HepG2 (cell line): ENCODE data around the gene B4GALT5. TPM values are rescaled to one million over a fixed set of nuclear protein-coding genes. Genes with fewer than 3 reads are reported as not detected.
A peak's percentile ranks its signal among the peaks of the same experiment; 100 is the strongest.

Source experiments
- HDAC1 ChIP-seq: sonication (generic); formaldehyde crosslinking; IDR thresholded peaks from 2 replicates; pipeline ENCODE4 v1.5.1; 2020; ENCODE audit warnings: mild to moderate bottlenecking, missing genetic modification reagents
- HMG20A ChIP-seq: IDR thresholded peaks from 2 replicates; pipeline ENCODE4 v1.6.1; 2016; ENCODE audit warnings: borderline replicate concordance
- KDM6A ChIP-seq: IDR thresholded peaks from 2 replicates; pipeline ENCODE4 v1.6.1; 2016; ENCODE audit warnings: low read depth
- NFKB2 ChIP-seq: sonication (generic); formaldehyde crosslinking; IDR thresholded peaks from 2 replicates; pipeline ENCODE4 v1.4.0; 2020; ENCODE audit warnings: missing genetic modification reagents, borderline replicate concordance
- NKX3-1 ChIP-seq: sonication (generic); formaldehyde crosslinking; IDR thresholded peaks from 2 replicates; pipeline ENCODE4 v1.5.0; 2020; ENCODE audit warnings: missing genetic modification reagents
- SIX1 ChIP-seq: sonication (generic); formaldehyde crosslinking; IDR thresholded peaks from 2 replicates; pipeline ENCODE4 v1.4.0; 2020; ENCODE audit warnings: missing genetic modification reagents, borderline replicate concordance
- SP2 ChIP-seq: sonication (generic); formaldehyde crosslinking; IDR thresholded peaks from 2 replicates; pipeline ENCODE4 v1.5.1; 2020; ENCODE audit warnings: mild to moderate bottlenecking, missing genetic modification reagents
- ZNF484 ChIP-seq: sonication (generic); formaldehyde crosslinking; IDR thresholded peaks from 2 replicates; pipeline ENCODE4 v1.5.1; 2020; ENCODE audit warnings: mild to moderate bottlenecking, low read depth, missing genetic modification reagents, borderline replicate concordance
- ZNF530 ChIP-seq: sonication (generic); formaldehyde crosslinking; IDR thresholded peaks from 2 replicates; pipeline ENCODE4 v1.5.0; 2020; ENCODE audit warnings: low read depth, mild to moderate bottlenecking, missing genetic modification reagents
- ZNF766 ChIP-seq: sonication (generic); formaldehyde crosslinking; IDR thresholded peaks from 2 replicates; pipeline ENCODE4 v1.5.0; 2020; ENCODE audit warnings: missing genetic modification reagents, borderline replicate concordance
- ZNF879 ChIP-seq: sonication (generic); formaldehyde crosslinking; IDR thresholded peaks from 2 replicates; pipeline ENCODE4 v1.8.1; 2023; ENCODE audit warnings: missing genetic modification reagents
- ZSCAN25 ChIP-seq: sonication (generic); formaldehyde crosslinking; IDR thresholded peaks from 2 replicates; pipeline ENCODE4 v1.8.0; 2022; ENCODE audit warnings: mild to moderate bottlenecking, missing genetic modification reagents
- polyA plus RNA-seq, 8 experiments: library from polyadenylated mRNA; depleted of rRNA in 3 of 8; stranded (reverse) in 7 of 8; unstranded in 1 of 8; fragments of >200 nt; fragmentation: Illumina TruSeq in 4 of 8; extraction: Trizol in 4 of 8; gene quantifications; 2 replicates each; pipeline versions ENCODE4 v1.2.1 to v1.2.3, GENCODE V29; 2011 to 2016; ENCODE audit warnings: low read depth in 4 of 8, missing spikeins in 1 of 8, mixed read lengths in 1 of 8; ENCODE audit not compliant: insufficient read depth in 1 of 8
- total RNA-seq, 5 experiments: library from RNA; depleted of rRNA; stranded (reverse); fragments of >200 nt; fragmentation: Illumina TruSeq; extraction: Trizol; gene quantifications; 2 replicates each; pipeline ENCODE4 v1.2.3, GENCODE V29; 2016; ENCODE audit warnings: low read depth in 1 of 5
- TF ChIP-seq, protein P1 (sequence below): sonication (generic); formaldehyde crosslinking; IDR thresholded peaks from 2 replicates; pipeline ENCODE4 v1.5.0; 2020; ENCODE audit warnings: mild to moderate bottlenecking, missing genetic modification reagents, borderline replicate concordance
- TF ChIP-seq, protein P2 (sequence below): sonication (generic); formaldehyde crosslinking; IDR thresholded peaks from 2 replicates; pipeline ENCODE4 v1.4.0; 2020; ENCODE audit warnings: missing genetic modification reagents
- TF ChIP-seq, protein P3 (sequence below): sonication (generic); formaldehyde crosslinking; IDR thresholded peaks from 2 replicates; pipeline ENCODE4 v1.4.0; 2020; ENCODE audit warnings: missing genetic modification reagents
- TF ChIP-seq, protein P4 (sequence below): IDR thresholded peaks from 2 replicates; pipeline ENCODE4 v1.6.1; 2016; ENCODE audit warnings: low read depth, borderline replicate concordance
- TF ChIP-seq, protein P5 (sequence below): sonication (generic); formaldehyde crosslinking; IDR thresholded peaks from 2 replicates; pipeline ENCODE4 v1.4.0; 2020; ENCODE audit warnings: missing genetic modification reagents, low read depth, mild to moderate bottlenecking, borderline replicate concordance

Gene B4GALT5
- total and polyA plus RNA-seq, 2 of the 13 experiments (the other 11 are each of a cell fraction or from before 2014, with no cell fraction given): 27.3 to 30.9 TPM

DNA sequence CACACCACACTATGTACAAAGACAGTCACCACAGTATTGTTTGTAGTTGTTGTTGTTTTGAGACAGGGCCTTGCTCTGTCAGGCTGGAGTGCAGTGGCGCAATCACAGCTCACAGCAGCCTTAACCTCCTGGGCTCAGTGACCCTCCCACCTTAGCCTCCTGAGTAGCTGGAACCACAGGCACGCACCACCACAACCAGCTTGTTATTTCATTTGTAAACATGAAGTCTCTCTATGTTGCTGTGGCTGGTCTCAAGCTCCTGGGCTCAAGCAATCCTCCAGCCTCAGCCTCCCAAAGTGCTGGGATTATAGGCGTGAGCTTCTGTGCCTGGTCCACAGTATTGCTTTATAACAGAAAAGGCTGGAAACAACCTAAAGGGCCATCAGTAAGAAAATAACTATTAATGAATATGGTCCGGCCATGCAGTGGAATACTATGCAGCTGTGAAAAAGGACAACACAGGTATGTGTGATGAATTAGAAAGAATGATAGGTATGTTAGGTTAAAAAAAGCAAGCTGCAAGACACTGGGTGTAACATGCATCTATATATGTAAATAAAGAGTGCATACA lies 115.8 kb downstream of the B4GALT5 start (continued):
- TF ChIP-seq, protein P1, sequence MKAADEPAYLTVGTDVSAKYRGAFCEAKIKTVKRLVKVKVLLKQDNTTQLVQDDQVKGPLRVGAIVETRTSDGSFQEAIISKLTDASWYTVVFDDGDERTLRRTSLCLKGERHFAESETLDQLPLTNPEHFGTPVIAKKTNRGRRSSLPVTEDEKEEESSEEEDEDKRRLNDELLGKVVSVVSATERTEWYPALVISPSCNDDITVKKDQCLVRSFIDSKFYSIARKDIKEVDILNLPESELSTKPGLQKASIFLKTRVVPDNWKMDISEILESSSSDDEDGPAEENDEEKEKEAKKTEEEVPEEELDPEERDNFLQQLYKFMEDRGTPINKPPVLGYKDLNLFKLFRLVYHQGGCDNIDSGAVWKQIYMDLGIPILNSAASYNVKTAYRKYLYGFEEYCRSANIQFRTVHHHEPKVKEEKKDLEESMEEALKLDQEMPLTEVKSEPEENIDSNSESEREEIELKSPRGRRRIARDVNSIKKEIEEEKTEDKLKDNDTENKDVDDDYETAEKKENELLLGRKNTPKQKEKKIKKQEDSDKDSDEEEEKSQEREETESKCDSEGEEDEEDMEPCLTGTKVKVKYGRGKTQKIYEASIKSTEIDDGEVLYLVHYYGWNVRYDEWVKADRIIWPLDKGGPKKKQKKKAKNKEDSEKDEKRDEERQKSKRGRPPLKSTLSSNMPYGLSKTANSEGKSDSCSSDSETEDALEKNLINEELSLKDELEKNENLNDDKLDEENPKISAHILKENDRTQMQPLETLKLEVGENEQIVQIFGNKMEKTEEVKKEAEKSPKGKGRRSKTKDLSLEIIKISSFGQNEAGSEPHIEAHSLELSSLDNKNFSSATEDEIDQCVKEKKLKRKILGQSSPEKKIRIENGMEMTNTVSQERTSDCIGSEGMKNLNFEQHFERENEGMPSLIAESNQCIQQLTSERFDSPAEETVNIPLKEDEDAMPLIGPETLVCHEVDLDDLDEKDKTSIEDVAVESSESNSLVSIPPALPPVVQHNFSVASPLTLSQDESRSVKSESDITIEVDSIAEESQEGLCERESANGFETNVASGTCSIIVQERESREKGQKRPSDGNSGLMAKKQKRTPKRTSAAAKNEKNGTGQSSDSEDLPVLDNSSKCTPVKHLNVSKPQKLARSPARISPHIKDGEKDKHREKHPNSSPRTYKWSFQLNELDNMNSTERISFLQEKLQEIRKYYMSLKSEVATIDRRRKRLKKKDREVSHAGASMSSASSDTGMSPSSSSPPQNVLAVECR (CRISPR knock-in tag): peak; percentile 23; the same call in 1 of the 2 replicates
- TF ChIP-seq, protein P2, sequence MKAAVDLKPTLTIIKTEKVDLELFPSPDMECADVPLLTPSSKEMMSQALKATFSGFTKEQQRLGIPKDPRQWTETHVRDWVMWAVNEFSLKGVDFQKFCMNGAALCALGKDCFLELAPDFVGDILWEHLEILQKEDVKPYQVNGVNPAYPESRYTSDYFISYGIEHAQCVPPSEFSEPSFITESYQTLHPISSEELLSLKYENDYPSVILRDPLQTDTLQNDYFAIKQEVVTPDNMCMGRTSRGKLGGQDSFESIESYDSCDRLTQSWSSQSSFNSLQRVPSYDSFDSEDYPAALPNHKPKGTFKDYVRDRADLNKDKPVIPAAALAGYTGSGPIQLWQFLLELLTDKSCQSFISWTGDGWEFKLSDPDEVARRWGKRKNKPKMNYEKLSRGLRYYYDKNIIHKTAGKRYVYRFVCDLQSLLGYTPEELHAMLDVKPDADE (CRISPR knock-in tag): no peak
- no peak for TF ChIP-seq ZNF530
- TF ChIP-seq NKX3-1: no peak
- TF ChIP-seq HMG20A (CRISPR knock-in tag): peak; percentile 38; the same call in 1 of the 2 replicates
- no peak for TF ChIP-seq SIX1 (CRISPR knock-in tag)
- no peak for TF ChIP-seq NFKB2 (CRISPR knock-in tag)
- TF ChIP-seq, protein P3, sequence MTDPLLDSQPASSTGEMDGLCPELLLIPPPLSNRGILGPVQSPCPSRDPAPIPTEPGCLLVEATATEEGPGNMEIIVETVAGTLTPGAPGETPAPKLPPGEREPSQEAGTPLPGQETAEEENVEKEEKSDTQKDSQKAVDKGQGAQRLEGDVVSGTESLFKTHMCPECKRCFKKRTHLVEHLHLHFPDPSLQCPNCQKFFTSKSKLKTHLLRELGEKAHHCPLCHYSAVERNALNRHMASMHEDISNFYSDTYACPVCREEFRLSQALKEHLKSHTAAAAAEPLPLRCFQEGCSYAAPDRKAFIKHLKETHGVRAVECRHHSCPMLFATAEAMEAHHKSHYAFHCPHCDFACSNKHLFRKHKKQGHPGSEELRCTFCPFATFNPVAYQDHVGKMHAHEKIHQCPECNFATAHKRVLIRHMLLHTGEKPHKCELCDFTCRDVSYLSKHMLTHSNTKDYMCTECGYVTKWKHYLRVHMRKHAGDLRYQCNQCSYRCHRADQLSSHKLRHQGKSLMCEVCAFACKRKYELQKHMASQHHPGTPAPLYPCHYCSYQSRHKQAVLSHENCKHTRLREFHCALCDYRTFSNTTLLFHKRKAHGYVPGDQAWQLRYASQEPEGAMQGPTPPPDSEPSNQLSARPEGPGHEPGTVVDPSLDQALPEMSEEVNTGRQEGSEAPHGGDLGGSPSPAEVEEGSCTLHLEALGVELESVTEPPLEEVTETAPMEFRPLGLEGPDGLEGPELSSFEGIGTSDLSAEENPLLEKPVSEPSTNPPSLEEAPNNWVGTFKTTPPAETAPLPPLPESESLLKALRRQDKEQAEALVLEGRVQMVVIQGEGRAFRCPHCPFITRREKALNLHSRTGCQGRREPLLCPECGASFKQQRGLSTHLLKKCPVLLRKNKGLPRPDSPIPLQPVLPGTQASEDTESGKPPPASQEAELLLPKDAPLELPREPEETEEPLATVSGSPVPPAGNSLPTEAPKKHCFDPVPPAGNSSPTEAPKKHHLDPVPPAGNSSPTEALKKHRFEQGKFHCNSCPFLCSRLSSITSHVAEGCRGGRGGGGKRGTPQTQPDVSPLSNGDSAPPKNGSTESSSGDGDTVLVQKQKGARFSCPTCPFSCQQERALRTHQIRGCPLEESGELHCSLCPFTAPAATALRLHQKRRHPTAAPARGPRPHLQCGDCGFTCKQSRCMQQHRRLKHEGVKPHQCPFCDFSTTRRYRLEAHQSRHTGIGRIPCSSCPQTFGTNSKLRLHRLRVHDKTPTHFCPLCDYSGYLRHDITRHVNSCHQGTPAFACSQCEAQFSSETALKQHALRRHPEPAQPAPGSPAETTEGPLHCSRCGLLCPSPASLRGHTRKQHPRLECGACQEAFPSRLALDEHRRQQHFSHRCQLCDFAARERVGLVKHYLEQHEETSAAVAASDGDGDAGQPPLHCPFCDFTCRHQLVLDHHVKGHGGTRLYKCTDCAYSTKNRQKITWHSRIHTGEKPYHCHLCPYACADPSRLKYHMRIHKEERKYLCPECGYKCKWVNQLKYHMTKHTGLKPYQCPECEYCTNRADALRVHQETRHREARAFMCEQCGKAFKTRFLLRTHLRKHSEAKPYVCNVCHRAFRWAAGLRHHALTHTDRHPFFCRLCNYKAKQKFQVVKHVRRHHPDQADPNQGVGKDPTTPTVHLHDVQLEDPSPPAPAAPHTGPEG: no peak
- TF ChIP-seq ZNF484 (CRISPR knock-in tag): no peak
- TF ChIP-seq KDM6A (CRISPR knock-in tag): no peak
- TF ChIP-seq, protein P4, sequence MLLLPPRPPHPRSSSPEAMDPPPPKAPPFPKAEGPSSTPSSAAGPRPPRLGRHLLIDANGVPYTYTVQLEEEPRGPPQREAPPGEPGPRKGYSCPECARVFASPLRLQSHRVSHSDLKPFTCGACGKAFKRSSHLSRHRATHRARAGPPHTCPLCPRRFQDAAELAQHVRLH (CRISPR knock-in tag): no peak
- TF ChIP-seq, protein P5, sequence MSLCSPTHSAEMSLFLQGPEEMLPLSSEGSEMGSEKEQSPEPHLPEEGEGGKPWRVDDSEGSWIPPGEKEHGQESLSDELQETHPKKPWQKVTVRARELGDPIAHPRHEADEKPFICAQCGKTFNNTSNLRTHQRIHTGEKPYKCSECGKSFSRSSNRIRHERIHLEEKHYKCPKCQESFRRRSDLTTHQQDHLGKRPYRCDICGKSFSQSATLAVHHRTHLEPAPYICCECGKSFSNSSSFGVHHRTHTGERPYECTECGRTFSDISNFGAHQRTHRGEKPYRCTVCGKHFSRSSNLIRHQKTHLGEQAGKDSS (CRISPR knock-in tag): 0 out of 2 replicates have a peak, but pooled peaks have one; percentile 34
- TF ChIP-seq ZSCAN25 (CRISPR knock-in tag): no peak
- TF ChIP-seq ZNF879 (CRISPR knock-in tag): no peak
- no peak for TF ChIP-seq ZNF766 (CRISPR knock-in tag)
- no peak for TF ChIP-seq HDAC1 (CRISPR knock-in tag)
- TF ChIP-seq SP2: no peak
